Measurements from ENCODE around the gene PRTG. TPM values are rescaled to one million over a fixed set of nuclear protein-coding genes. Genes with fewer than 3 reads are reported as not detected.

The PRTG gene
- total and polyA plus RNA-seq, 2 experiments from 2014 or later = 0.63 to 3.4 TPM

DNA sequence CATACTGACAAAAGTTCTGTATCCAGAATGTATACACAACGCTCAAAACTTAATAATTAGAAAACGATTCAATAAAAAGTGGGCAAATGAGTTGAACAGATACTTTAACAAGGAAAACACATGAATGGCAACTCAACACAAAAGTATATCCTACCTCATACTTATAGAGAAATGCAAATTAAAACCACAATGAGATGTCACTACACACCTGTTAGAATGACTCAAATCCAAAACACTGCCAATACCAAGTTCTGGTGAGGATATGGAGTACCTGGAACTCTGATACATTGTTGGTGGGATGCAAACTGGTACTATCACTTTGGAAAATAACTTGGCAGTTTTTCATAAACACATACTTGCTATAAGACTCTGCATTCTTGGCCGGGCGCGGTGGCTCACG lies 42.1 kb downstream of the PRTG start:
- no peak for ATAC-seq
- Mint-ChIP-seq H3K9me3 (no peaks in the 10 kb centered on the region), H3K27ac (no peak overlapping the region)

More for the DNA sequence above, 42.1 kb downstream of the PRTG start:
- Mint-ChIP-seq H3K27me3 (ENCODE audit: insufficient read depth, low read depth, poor library complexity) (peaks cover 6% of the 10 kb centered on the region), H3K4me3 (no peak overlapping the region), H3K4me1 (peaks cover 27% of the 10 kb centered on the region), H3K36me3 (ENCODE audit: low read depth) (no peaks in the 10 kb centered on the region)
- no peaks in the 10 kb centered on the region for H3K36me3 ChIP-seq (ENCODE audit: insufficient read depth)
- no peak overlapping the region for H3K4me3 ChIP-seq
- no peak for DNase-seq (ENCODE audit: low spot score)
- no peak overlapping the region for H3K4me2 ChIP-seq
- no peak overlapping the region for H2AFZ ChIP-seq
- H3F3A ChIP-seq (replicated peaks; ENCODE audit: low read depth) = no peaks in the 10 kb centered on the region
- no peaks in the 10 kb centered on the region for H4K20me1 ChIP-seq (replicated peaks; ENCODE audit: insufficient read depth)
- H3K79me2 ChIP-seq (replicated peaks; ENCODE audit: insufficient read depth) = no peaks in the 10 kb centered on the region
- H3K27ac ChIP-seq (ENCODE audit: low read depth) = no peak overlapping the region
- no peaks in the 10 kb centered on the region for H3K27me3 ChIP-seq (ENCODE audit: insufficient read depth)
- no peaks in the 10 kb centered on the region for H3K9me2 ChIP-seq (ENCODE audit: insufficient read depth)
- H3K4me1 ChIP-seq (ENCODE audit: insufficient read depth) = peaks cover 3% of the 10 kb centered on the region; the same call in 1 of the 2 replicates
- no peak for TF ChIP-seq STAT1 (IDR thresholded peaks at IDR 0.05; ENCODE audit: unreplicated experiment)
- no peak for TF ChIP-seq ZNF114 (CRISPR knock-in tag; IDR thresholded peaks at IDR 0.05)
- TF ChIP-seq ZNF331 (CRISPR knock-in tag; IDR thresholded peaks at IDR 0.05; ENCODE audit: low read depth) = no peak
- no peak for TF ChIP-seq REST (IDR thresholded peaks at IDR 0.05; ENCODE audit: unreplicated experiment)
- no peak for TF ChIP-seq CREB1 (CRISPR knock-in tag; IDR thresholded peaks at IDR 0.05; ENCODE audit: low read depth)
- TF ChIP-seq, protein P1, sequence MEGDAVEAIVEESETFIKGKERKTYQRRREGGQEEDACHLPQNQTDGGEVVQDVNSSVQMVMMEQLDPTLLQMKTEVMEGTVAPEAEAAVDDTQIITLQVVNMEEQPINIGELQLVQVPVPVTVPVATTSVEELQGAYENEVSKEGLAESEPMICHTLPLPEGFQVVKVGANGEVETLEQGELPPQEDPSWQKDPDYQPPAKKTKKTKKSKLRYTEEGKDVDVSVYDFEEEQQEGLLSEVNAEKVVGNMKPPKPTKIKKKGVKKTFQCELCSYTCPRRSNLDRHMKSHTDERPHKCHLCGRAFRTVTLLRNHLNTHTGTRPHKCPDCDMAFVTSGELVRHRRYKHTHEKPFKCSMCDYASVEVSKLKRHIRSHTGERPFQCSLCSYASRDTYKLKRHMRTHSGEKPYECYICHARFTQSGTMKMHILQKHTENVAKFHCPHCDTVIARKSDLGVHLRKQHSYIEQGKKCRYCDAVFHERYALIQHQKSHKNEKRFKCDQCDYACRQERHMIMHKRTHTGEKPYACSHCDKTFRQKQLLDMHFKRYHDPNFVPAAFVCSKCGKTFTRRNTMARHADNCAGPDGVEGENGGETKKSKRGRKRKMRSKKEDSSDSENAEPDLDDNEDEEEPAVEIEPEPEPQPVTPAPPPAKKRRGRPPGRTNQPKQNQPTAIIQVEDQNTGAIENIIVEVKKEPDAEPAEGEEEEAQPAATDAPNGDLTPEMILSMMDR (conservative IDR thresholded peaks at IDR 0.05; ENCODE audit: low read depth in 2 of 2) = no peak
- TF ChIP-seq NANOG (IDR thresholded peaks at IDR 0.05; ENCODE audit: borderline replicate concordance) = no peak
- no peak for TF ChIP-seq EZH2phosphoT487 (IDR thresholded peaks at IDR 0.05; ENCODE audit: unreplicated experiment)
- TF ChIP-seq ETS1 (IDR thresholded peaks at IDR 0.05) = no peak
- no peak for TF ChIP-seq EZH2 (IDR thresholded peaks at IDR 0.05; ENCODE audit: low read depth, unreplicated experiment)
- TF ChIP-seq, protein P2, sequence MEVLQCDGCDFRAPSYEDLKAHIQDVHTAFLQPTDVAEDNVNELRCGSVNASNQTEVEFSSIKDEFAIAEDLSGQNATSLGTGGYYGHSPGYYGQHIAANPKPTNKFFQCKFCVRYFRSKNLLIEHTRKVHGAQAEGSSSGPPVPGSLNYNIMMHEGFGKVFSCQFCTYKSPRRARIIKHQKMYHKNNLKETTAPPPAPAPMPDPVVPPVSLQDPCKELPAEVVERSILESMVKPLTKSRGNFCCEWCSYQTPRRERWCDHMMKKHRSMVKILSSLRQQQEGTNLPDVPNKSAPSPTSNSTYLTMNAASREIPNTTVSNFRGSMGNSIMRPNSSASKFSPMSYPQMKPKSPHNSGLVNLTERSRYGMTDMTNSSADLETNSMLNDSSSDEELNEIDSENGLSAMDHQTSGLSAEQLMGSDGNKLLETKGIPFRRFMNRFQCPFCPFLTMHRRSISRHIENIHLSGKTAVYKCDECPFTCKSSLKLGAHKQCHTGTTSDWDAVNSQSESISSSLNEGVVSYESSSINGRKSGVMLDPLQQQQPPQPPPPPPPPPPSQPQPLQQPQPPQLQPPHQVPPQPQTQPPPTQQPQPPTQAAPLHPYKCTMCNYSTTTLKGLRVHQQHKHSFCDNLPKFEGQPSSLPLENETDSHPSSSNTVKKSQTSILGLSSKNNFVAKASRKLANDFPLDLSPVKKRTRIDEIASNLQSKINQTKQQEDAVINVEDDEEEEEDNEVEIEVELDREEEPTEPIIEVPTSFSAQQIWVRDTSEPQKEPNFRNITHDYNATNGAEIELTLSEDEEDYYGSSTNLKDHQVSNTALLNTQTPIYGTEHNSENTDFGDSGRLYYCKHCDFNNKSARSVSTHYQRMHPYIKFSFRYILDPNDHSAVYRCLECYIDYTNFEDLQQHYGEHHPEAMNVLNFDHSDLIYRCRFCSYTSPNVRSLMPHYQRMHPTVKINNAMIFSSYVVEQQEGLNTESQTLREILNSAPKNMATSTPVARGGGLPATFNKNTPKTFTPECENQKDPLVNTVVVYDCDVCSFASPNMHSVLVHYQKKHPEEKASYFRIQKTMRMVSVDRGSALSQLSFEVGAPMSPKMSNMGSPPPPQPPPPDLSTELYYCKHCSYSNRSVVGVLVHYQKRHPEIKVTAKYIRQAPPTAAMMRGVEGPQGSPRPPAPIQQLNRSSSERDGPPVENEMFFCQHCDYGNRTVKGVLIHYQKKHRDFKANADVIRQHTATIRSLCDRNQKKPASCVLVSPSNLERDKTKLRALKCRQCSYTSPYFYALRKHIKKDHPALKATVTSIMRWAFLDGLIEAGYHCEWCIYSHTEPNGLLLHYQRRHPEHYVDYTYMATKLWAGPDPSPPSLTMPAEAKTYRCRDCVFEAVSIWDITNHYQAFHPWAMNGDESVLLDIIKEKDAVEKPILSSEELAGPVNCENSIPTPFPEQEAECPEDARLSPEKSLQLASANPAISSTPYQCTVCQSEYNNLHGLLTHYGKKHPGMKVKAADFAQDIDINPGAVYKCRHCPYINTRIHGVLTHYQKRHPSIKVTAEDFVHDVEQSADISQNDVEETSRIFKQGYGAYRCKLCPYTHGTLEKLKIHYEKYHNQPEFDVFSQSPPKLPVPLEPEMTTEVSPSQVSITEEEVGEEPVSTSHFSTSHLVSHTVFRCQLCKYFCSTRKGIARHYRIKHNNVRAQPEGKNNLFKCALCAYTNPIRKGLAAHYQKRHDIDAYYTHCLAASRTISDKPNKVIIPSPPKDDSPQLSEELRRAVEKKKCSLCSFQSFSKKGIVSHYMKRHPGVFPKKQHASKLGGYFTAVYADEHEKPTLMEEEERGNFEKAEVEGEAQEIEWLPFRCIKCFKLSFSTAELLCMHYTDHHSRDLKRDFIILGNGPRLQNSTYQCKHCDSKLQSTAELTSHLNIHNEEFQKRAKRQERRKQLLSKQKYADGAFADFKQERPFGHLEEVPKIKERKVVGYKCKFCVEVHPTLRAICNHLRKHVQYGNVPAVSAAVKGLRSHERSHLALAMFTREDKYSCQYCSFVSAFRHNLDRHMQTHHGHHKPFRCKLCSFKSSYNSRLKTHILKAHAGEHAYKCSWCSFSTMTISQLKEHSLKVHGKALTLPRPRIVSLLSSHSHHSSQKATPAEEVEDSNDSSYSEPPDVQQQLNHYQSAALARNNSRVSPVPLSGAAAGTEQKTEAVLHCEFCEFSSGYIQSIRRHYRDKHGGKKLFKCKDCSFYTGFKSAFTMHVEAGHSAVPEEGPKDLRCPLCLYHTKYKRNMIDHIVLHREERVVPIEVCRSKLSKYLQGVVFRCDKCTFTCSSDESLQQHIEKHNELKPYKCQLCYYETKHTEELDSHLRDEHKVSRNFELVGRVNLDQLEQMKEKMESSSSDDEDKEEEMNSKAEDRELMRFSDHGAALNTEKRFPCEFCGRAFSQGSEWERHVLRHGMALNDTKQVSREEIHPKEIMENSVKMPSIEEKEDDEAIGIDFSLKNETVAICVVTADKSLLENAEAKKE (CRISPR knock-in tag; IDR thresholded peaks at IDR 0.05) = no peak
- no peak for TF ChIP-seq POLR2AphosphoS5 (IDR thresholded peaks at IDR 0.05; ENCODE audit: low read depth)
- no peak for TF ChIP-seq JUNB (IDR thresholded peaks at IDR 0.05; ENCODE audit: unreplicated experiment)

Measured in GM23338 (cell line).